Gastroesophageal sphincter (tissue), 3 donors: ENCODE measurements around the gene GALNT17.

Experiments
- POLR2A ChIP-seq, 2 donors: fragments of 450-650 bp; IDR thresholded peaks; one replicate each; pipeline ENCODE4 v1.6.1; 2017; ENCODE audit warnings: antibody characterized with exemption in 2 of 2, mild to moderate bottlenecking in 2 of 2, moderate library complexity in 1 of 2
- TF ChIP-seq, protein P1 (sequence below), 4 experiments: fragments of 200-600 bp in 2 of 4; fragments of 450-650 bp in 2 of 4; sonication (generic) in 1 of 4; IDR thresholded peaks; one replicate each; pipeline ENCODE4 v1.5.1; 2017 to 2019; ENCODE audit warnings: antibody characterized with exemption in 4 of 4, mild to moderate bottlenecking in 2 of 4, moderate library complexity in 2 of 4

DNA sequence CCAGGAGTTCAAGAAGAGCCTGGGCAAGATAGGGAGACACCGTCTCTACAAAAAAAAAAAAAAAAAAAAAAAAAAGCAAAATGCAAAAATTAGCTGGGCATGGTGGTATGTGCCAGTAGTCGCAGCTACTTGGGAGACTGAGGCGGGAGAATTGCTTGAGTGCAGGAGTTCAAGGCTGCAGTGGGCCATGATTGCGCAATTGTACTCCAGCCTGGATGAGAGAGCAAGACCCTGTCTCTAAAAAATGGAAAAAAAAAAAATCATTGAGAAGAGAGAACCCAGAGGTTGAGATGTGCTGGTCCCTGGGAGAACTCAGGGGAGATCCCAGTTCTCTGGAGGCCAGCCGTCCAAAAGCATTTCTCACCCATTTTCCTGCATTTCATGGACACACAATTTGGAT lies 95.2 kb downstream of the GALNT17 start:
- no peak for TF ChIP-seq POLR2A (IDR thresholded peaks at IDR 0.05)
- TF ChIP-seq, protein P1, sequence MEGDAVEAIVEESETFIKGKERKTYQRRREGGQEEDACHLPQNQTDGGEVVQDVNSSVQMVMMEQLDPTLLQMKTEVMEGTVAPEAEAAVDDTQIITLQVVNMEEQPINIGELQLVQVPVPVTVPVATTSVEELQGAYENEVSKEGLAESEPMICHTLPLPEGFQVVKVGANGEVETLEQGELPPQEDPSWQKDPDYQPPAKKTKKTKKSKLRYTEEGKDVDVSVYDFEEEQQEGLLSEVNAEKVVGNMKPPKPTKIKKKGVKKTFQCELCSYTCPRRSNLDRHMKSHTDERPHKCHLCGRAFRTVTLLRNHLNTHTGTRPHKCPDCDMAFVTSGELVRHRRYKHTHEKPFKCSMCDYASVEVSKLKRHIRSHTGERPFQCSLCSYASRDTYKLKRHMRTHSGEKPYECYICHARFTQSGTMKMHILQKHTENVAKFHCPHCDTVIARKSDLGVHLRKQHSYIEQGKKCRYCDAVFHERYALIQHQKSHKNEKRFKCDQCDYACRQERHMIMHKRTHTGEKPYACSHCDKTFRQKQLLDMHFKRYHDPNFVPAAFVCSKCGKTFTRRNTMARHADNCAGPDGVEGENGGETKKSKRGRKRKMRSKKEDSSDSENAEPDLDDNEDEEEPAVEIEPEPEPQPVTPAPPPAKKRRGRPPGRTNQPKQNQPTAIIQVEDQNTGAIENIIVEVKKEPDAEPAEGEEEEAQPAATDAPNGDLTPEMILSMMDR (IDR thresholded peaks at IDR 0.05), result no peak
